ENCODE results near the gene TECR. TPM values are rescaled to one million over a fixed set of nuclear protein-coding genes. Genes with fewer than 3 reads are reported as not detected.
A peak's percentile ranks its signal among the peaks of the same experiment; 100 is the strongest.
"Not testable (repeated sequence)": the region's sequence is repeated elsewhere in the genome, so short reads cannot be mapped to it uniquely, and the experiment has no call there.

TECR gene
- total RNA-seq, 1 experiment from 2014 or later = 165 TPM

GRCh38 chr19:14520543-14520942 lies 8.9 kb upstream of the TECR start:
- no peaks in the 10 kb centered on the region for H3K9me3 ChIP-seq
- peaks cover 19% of the 10 kb centered on the region for H3K36me3 ChIP-seq
- no peak for DNase-seq
- no peaks in the 10 kb centered on the region for H3K27me3 ChIP-seq
- H3K4me3 ChIP-seq = no peak overlapping the region

GRCh38 chr19:14525729-14526128 lies 3.7 kb upstream of the TECR start:
- Histone ChIP-seq H3K36me3 (no peaks in the 10 kb centered on the region; the same call in 1 of the 2 replicates), H3K9me3 (no peaks in the 10 kb centered on the region), H3K27me3 (no peaks in the 10 kb centered on the region), H3K4me3 (no peak overlapping the region)
- DNase-seq = no peak

GRCh38 chr19:14526423-14526822 lies 3.0 kb upstream of the TECR start:
- Histone ChIP-seq H3K27me3 (no peaks in the 10 kb centered on the region), H3K9me3 (no peaks in the 10 kb centered on the region), H3K36me3 (peaks cover 5% of the 10 kb centered on the region; the same call in 1 of the 2 replicates), H3K4me3 (no peak overlapping the region)
- DNase-seq = no peak

- peak overlapping the region; percentile 93 for H3K4me3 ChIP-seq
- H3K36me3 ChIP-seq = peaks cover 6% of the 10 kb centered on the region
- no peaks in the 10 kb centered on the region for H3K27me3 ChIP-seq
- DNase-seq = no peak
- H3K9me3 ChIP-seq = no peaks in the 10 kb centered on the region
Measured at GRCh38 chr19:14528419-14529253, 758 bp upstream of the TECR start.

GRCh38 chr19:14530005-14530348 lies 583 bp downstream of the TECR start:
- no peaks in the 10 kb centered on the region for H3K9me3 ChIP-seq
- H3K27me3 ChIP-seq = no peaks in the 10 kb centered on the region
- peak; percentile 31 for DNase-seq
- H3K36me3 ChIP-seq = peaks cover 12% of the 10 kb centered on the region
- H3K4me3 ChIP-seq = peak overlapping the region; percentile 93

- H3K27me3 ChIP-seq = no peaks in the 10 kb centered on the region
- peaks cover 12% of the 10 kb centered on the region for H3K36me3 ChIP-seq
Measured at GRCh38 chr19:14530506-14530905, 1.1 kb downstream of the TECR start.

GRCh38 chr19:14533450-14533849 lies 4.1 kb downstream of the TECR start:
- H3K27me3 ChIP-seq = no peaks in the 10 kb centered on the region
- H3K4me3 ChIP-seq = no peak overlapping the region
- H3K9me3 ChIP-seq = no peaks in the 10 kb centered on the region
- no peak for DNase-seq
- peaks cover 12% of the 10 kb centered on the region for H3K36me3 ChIP-seq

More at GRCh38 chr19:14530506-14530905, 1.1 kb downstream of the TECR start:
- DNase-seq = no peak
- Histone ChIP-seq H3K4me3 (peak overlapping the region; percentile 93), H3K9me3 (no peaks in the 10 kb centered on the region)

GRCh38 chr19:14536926-14537692 lies 7.7 kb downstream of the TECR start:
- no peak overlapping the region for H3K4me3 ChIP-seq
- H3K9me3 ChIP-seq = no peaks in the 10 kb centered on the region
- no peaks in the 10 kb centered on the region for H3K27me3 ChIP-seq
- peaks cover 6% of the 10 kb centered on the region; the same call in 1 of the 2 replicates for H3K36me3 ChIP-seq
- DNase-seq = peak; percentile 53

- Histone ChIP-seq H3K9me3 (no peaks in the 10 kb centered on the region), H3K27me3 (no peaks in the 10 kb centered on the region), H3K36me3 (no peaks in the 10 kb centered on the region; the same call in none of the 2 replicates), H3K4me3 (no peak overlapping the region)
- no peak for DNase-seq
Measured at GRCh38 chr19:14540741-14541525, 11.5 kb downstream of the TECR start.

- not testable (repeated sequence) for H3K27me3 ChIP-seq, H3K36me3 ChIP-seq, H3K4me3 ChIP-seq, H3K9me3 ChIP-seq, DNase-seq
Measured at GRCh38 chr19:14541979-14542378, 12.6 kb downstream of the TECR start.

- H3K27me3 ChIP-seq = no peaks in the 10 kb centered on the region
- no peaks in the 10 kb centered on the region for H3K9me3 ChIP-seq
- DNase-seq = no peak
- H3K4me3 ChIP-seq = no peak overlapping the region
- peaks cover 6% of the 10 kb centered on the region for H3K36me3 ChIP-seq
Measured at GRCh38 chr19:14542711-14543328, 13.4 kb downstream of the TECR start.

- Histone ChIP-seq H3K9me3 (no peaks in the 10 kb centered on the region), H3K4me3 (no peak overlapping the region)
- no peak for DNase-seq
Measured at GRCh38 chr19:14544047-14544446, 14.7 kb downstream of the TECR start.

GRCh38 chr19:14544977-14545715 lies 15.8 kb downstream of the TECR start:
- no peak overlapping the region for H3K4me3 ChIP-seq
- DNase-seq = no peak
- no peaks in the 10 kb centered on the region for H3K9me3 ChIP-seq
- no peaks in the 10 kb centered on the region for H3K27me3 ChIP-seq
- peaks cover 19% of the 10 kb centered on the region for H3K36me3 ChIP-seq

More at GRCh38 chr19:14544047-14544446, 14.7 kb downstream of the TECR start:
- Histone ChIP-seq H3K36me3 (peaks cover 15% of the 10 kb centered on the region), H3K27me3 (no peaks in the 10 kb centered on the region)

- DNase-seq = no peak
- Histone ChIP-seq H3K27me3 (no peaks in the 10 kb centered on the region), H3K4me3 (no peak overlapping the region), H3K36me3 (peaks cover 19% of the 10 kb centered on the region), H3K9me3 (no peaks in the 10 kb centered on the region)
Measured at GRCh38 chr19:14545716-14546082, 16.3 kb downstream of the TECR start.

- H3K4me3 ChIP-seq = no peak overlapping the region
- peaks cover 19% of the 10 kb centered on the region for H3K36me3 ChIP-seq
- no peak for DNase-seq
- no peaks in the 10 kb centered on the region for H3K9me3 ChIP-seq
- no peaks in the 10 kb centered on the region for H3K27me3 ChIP-seq
Measured at GRCh38 chr19:14550201-14550754, 20.9 kb downstream of the TECR start.

All from MG63 (cell line).